COR-L47 (cell line): ENCODE results near the gene RNF167.
A peak's percentile ranks its signal among the peaks of the same experiment; 100 is the strongest.

Experiments
- DNase-seq: peaks from one replicate; lab custom pipeline; 2025; lab: John Stamatoyannopoulos, UW

Gene RNF167

DNA sequence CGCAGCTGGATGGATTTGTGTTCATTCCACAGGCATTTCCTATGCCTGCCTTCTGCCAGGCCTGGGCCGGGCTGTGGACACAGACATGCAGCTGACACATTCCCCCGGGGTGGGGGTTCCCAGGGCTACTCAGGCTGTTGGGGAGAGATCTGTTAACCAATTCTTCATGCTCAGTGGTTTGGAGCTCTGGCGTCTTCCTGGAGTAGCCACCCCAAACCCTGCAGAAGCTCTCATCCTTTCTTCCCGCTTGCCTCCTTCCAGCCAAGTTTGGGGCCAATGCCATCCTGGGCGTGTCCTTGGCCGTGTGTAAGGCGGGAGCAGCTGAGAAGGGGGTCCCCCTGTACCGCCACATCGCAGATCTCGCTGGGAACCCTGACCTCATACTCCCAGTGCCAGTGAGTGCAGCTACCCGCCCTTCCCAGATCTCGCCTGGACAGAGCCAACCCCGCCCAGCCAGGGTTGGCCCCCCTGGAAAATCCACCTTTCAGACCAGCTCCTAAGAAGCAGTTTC, 13.4 kb downstream of the RNF167 start:
- no peak for DNase-seq

- DNase-seq = no peak
These were observed 15.0 kb downstream of the RNF167 start for GRCh38 chr17:4955091-4955490.

DNA sequence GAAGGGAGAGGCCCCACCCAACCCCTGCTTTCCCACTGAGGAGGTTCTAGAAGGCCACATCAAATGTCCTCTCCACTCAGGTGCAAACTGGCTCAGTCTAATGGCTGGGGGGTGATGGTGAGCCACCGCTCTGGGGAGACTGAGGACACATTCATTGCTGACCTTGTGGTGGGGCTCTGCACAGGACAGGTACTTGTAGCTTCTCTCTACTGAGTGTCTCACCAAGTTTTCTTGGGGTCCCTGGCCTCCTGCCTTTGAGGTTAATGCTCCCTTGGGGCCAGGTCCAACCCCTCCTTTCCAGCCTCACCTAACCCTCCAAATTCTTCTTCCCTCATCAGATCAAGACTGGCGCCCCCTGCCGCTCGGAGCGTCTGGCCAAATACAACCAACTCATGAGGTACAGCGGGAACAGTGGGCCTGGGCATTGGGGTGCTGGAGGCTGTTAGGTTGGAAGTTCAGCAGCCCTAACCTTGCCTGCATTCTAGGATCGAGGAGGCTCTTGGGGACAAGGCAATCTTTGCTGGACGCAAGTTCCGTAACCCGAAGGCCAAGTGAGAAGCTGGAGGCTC, 16.5 kb downstream of the RNF167 start:
- DNase-seq = no peak

DNA sequence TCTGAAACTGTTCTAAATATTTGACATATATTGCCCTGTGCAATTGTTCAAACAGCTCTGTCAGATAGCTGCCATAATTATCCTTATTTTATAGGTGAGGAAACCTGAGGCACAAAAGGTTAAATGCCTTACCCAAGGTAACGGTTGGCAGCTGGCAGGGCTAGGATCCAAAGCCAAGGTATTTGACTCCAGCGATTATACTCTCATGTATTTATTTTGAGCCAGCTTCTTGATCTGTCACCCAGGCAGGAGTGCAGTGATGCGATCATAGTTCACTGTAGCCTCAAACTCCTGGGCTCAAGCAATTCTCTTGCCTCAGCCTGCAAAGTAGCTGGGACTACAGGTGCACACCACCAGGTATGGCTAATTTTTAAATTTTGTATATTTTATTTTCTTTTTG, 18.0 kb downstream of the RNF167 start:
- no peak for DNase-seq

DNA sequence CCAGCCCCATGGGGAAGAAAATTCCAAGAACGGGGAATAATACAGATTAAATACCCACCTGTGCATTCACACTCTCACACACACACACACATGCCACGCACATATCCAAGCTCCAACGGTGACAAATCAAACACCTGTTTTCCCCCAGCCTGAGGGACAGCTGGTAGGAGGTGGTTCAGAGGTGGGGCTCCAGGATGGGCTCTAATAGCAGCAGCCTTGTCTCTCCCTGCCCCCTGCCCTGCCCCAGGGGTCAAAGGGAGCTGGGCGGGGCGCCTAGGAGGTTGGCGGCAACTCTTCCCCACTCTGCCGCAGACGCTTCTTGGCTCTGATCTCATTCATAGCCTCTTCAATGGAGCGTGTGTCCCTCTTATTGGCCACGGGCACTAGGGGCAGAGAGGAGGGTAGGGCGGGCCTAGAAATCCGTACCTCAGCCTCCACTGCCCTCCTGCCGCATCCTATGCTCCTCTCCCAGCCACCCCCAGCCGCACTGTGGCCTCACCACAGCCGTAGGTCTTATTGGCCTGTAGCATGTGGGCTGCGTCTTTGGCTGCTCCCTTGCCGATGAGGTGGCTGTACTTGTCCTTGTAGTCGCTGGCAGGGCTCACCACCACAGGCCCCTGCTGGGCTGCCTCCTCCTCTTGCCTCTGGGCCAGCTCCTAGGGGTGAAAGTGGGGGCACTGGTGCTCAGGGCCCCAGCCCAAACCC, 19.3 kb downstream of the RNF167 start:
- DNase-seq = no peak

GRCh38 chr17:4960279-4960922, 20.3 kb downstream of the RNF167 start:
- no peak for DNase-seq

GRCh38 chr17:4965311-4965986, 25.4 kb downstream of the RNF167 start:
- DNase-seq = no peak

GRCh38 chr17:4966844-4967538, 26.9 kb downstream of the RNF167 start:
- peak; percentile 91 for DNase-seq

DNA sequence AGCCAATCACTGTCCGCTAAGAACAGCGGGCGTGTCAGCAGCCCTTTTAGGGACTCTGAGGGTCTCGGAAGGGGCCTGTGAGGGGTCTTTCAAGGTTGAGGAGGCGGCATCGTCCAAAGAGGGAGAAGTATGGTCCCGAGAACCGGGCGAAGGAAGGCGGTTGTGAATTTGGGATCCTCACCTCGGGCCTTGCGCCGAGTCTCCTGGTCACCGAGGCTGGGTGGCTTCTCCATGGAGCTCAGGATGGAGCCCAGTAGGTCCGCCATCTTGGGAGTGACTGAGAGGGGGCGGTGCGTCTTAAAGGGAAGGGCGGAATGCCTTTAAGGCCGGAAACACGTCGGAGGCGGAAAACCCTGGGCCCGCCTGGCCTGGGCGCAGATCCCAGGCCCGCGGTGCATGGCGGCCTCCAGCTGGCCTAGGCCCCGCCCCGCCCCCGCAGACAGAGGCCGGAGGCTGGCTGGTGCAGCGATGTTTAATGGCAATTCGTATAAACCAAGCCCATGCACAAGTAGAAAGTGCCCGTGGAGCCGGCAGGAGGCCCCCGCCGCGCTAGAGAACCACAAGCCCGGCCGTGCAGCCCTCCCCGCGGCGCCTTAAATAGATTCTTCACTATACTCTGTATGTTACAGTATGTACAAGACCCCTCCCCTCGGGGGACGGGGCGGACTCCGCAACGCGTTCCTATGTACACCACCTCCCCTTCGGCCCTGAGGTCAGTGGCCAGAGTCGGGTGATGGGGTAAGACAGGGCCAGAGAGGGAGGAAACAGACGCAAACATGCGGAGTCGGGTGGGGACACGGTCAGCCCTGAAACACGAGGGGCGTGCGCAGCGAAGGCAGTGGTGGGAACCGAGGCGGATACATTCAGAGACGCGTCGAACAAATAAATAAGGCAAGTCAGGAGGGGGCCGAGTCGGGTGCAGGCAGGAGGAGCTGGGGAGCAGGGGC, 27.7 kb downstream of the RNF167 start, which contains the start of gene SPAG7:
Gene SPAG7 (minus strand): TSS at position 279 of the 947 bp plus-strand sequence. CDS start 13 bp downstream, at position 266.
- peak; percentile 80 for DNase-seq

GRCh38 chr17:4968486-4969046, 28.5 kb downstream of the RNF167 start:
- no peak for DNase-seq

GRCh38 chr17:4969047-4969550, 29.0 kb downstream of the RNF167 start:
- DNase-seq = no peak

- no peak for DNase-seq
These were observed 29.6 kb downstream of the RNF167 start for GRCh38 chr17:4969551-4970173.

DNA sequence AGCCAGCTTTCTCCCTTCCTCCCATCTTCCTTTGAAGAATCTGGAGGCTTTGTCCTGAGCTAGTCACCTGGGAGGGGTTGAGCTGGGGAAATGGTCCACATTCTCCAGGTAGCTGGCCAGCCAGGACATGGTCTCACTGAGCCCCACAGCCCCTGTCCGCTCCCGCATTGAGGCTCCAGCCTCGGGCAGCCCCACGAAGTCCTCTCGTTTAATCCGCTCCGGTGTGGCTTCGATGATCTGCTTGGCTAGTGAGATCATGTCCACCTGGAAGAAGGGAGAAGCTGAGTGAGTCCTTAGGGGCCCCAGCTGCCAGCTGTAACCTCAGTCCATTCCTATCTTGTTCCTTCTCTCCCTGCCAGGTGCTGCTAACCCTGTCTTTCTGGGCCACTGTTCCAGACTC, 30.2 kb downstream of the RNF167 start:
- DNase-seq = no peak

DNA sequence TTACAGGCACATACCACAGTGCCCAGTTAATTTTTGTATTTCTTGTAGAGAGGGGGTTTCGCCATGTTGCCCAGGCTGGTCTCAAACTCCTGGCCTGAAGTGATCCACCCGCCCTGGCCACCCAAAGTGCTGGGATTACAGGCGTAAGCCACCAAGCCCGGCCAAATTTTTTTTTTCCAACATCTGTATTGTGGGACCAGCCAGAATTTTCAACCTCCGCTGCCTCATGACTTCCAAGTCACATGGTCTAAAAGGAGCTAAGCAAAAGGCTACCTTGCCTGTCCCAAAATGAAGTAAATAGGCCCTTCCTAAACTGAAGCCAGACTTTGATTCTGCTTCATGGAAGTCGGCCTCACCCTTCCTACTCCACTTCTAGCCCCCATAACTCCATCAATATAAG, 31.8 kb downstream of the RNF167 start:
- no peak for DNase-seq

DNA sequence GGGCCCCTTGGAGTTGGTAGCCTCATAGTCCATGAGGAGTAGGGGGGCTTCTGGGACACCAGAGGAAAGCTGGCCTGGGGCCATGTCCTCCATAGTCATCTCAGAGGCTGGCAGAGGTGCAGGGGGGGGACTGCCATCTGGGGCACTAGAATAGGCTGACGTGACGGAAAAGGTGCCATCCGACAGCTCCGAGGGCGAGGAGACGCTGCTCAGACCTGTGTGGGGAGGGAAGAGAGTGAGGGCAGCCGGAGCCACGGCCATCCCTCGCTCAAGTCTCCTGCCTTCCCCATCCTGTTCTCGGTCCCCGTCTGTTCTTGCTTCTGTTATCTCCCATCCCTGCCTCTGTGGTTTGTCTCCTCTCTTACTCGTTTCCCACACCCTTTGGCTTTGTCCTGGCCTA, 32.3 kb downstream of the RNF167 start:
- no peak for DNase-seq

DNA sequence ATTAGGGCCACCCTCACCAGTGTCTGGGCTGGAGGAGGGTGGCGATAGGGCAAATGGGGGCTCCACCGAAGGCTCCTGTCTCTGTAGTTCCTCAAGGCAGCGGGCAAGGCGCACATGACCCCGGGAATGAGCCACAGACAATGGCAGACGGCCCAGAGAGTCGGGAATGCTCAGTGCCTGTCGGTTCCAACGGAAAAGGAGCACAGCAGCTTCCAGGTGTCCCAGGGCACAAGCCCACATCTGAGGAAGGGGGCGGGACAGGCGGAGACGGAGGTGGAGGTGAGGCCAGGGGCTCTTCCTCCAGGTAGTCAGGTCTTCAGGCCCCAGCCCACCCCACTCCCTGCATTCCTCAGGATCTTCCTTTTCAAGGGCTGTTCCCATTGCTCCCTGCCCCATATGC, 32.7 kb downstream of the RNF167 start:
- DNase-seq = no peak

GRCh38 chr17:4973256-4974114, 33.4 kb downstream of the RNF167 start:
- DNase-seq = no peak

GRCh38 chr17:4974115-4974670, 34.1 kb downstream of the RNF167 start:
- DNase-seq = no peak

GRCh38 chr17:4978726-4979125, 38.7 kb downstream of the RNF167 start:
- DNase-seq = no peak
